Adipocyte (in vitro differentiated cells): ENCODE results near the gene TLE2.

Experiments used
- DNase-seq: peaks from one replicate; pipeline ENCODE4 v3.0.0-alpha.2; 2015; ENCODE audit warnings: low read depth
- H3K27me3 ChIP-seq: replicated peaks from 2 replicates; pipeline ENCODE4 v1.7.0; 2013; ENCODE audit warnings: mild to moderate bottlenecking, low read length, moderate library complexity; ENCODE audit not compliant: control insufficient read depth, insufficient read depth
- H3K36me3 ChIP-seq: 2 replicates; pipeline ENCODE4 v1.7.0; 2013; ENCODE audit warnings: low read length, mild to moderate bottlenecking, moderate library complexity; ENCODE audit not compliant: control insufficient read depth, insufficient read depth, severe bottlenecking
- H3K4me1 ChIP-seq: 2 replicates; pipeline ENCODE4 v1.7.0; 2013; ENCODE audit warnings: mild to moderate bottlenecking, low read length, moderate library complexity; ENCODE audit not compliant: control insufficient read depth, insufficient read depth
- H3K4me3 ChIP-seq: 2 replicates; pipeline ENCODE4 v1.7.0; 2013; ENCODE audit warnings: mild to moderate bottlenecking, low read length, moderate library complexity
- H3K9ac ChIP-seq: 2 replicates; pipeline ENCODE4 v1.7.0; 2013; ENCODE audit warnings: mild to moderate bottlenecking, low read length, moderate library complexity
- H3K9me3 ChIP-seq: 2 replicates; pipeline ENCODE4 v1.7.0; 2013; ENCODE audit warnings: mild to moderate bottlenecking, low read length, moderate library complexity; ENCODE audit not compliant: control insufficient read depth

The TLE2 gene

GRCh38 chr19:2989236-2989946 lies 39.7 kb downstream of the TLE2 start:
- H3K27me3 ChIP-seq, result peaks cover 16% of the 10 kb centered on the region
- no peak for DNase-seq

GRCh38 chr19:2988568-2988967 lies 40.5 kb downstream of the TLE2 start:
- no peak for DNase-seq
- H3K4me3 ChIP-seq, result no peak overlapping the region
- no peaks in the 10 kb centered on the region for H3K36me3 ChIP-seq
- peaks cover 16% of the 10 kb centered on the region for H3K27me3 ChIP-seq
- H3K9ac ChIP-seq, result no peak overlapping the region
- peaks cover 10% of the 10 kb centered on the region for H3K4me1 ChIP-seq
- H3K9me3 ChIP-seq, result no peaks in the 10 kb centered on the region

More at GRCh38 chr19:2989236-2989946, 39.7 kb downstream of the TLE2 start:
- no peaks in the 10 kb centered on the region for H3K9me3 ChIP-seq
- no peak overlapping the region for H3K4me3 ChIP-seq
- H3K36me3 ChIP-seq, result no peaks in the 10 kb centered on the region
- peaks cover 4% of the 10 kb centered on the region for H3K4me1 ChIP-seq
- H3K9ac ChIP-seq, result no peak overlapping the region

DNA sequence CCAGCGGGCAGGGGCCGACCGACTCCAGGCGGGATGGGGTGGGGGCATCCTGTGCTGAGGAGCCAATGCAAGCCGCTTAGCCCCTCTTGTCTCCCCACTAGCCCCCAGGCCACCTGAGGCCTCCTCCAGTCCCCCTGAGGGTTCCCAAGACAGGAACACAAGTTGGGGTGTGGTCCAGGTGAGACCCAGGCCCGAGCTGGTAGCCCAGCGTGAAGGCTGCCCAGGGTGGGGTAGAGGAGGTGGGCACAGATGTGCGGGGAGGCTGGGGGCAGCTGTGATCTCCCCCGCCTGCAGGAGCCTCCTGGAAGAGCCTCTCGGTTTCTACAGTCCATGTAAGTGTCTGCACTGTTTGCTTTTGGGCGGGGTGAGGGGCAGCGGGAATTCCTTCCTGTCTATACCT lies 41.3 kb downstream of the TLE2 start:
- Histone ChIP-seq H3K9me3 (no peaks in the 10 kb centered on the region), H3K4me3 (no peak overlapping the region), H3K9ac (no peak overlapping the region), H3K27me3 (peaks cover 11% of the 10 kb centered on the region), H3K36me3 (no peaks in the 10 kb centered on the region), H3K4me1 (peaks cover 17% of the 10 kb centered on the region)
- DNase-seq, result no peak

GRCh38 chr19:2986951-2987524 lies 42.0 kb downstream of the TLE2 start:
- Histone ChIP-seq H3K4me3 (no peak overlapping the region), H3K4me1 (peaks cover 22% of the 10 kb centered on the region), H3K27me3 (peaks cover 11% of the 10 kb centered on the region), H3K9ac (no peak overlapping the region), H3K36me3 (no peaks in the 10 kb centered on the region), H3K9me3 (no peaks in the 10 kb centered on the region)
- no peak for DNase-seq

- Histone ChIP-seq H3K36me3 (no peaks in the 10 kb centered on the region), H3K4me1 (peaks cover 22% of the 10 kb centered on the region), H3K9me3 (no peaks in the 10 kb centered on the region), H3K9ac (peak overlapping the region; percentile 70), H3K27me3 (peaks cover 11% of the 10 kb centered on the region), H3K4me3 (peak overlapping the region; percentile 58)
- DNase-seq, result no peak
Measured at GRCh38 chr19:2984215-2984528, 44.9 kb downstream of the TLE2 start.

- no peaks in the 10 kb centered on the region for H3K9me3 ChIP-seq
- H3K27me3 ChIP-seq, result peaks cover 11% of the 10 kb centered on the region
- peak; percentile 66 for DNase-seq
- peak overlapping the region; percentile 70 for H3K9ac ChIP-seq
- peak overlapping the region; percentile 58 for H3K4me3 ChIP-seq
- peaks cover 22% of the 10 kb centered on the region for H3K4me1 ChIP-seq
- no peaks in the 10 kb centered on the region for H3K36me3 ChIP-seq
Measured at GRCh38 chr19:2983351-2984214, 45.5 kb downstream of the TLE2 start.

DNA sequence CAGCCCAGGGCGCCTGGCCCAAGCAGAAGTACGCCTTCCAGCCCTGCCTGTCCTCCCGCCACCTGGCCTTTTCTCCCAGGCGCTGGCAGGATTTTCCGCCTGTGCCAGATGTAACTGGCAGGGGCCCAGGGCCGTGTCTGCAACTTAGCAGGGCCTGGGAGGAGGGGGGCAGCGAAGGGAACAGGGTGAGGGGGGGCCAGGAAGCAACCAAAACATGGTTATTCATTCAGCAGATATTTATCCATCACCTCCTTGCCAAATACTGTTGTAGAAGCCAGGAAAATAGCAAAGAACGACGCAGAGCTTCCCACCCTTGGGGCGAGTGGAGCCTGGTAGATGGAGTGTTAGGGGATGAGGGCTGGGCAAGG lies 46.1 kb downstream of the TLE2 start:
- Histone ChIP-seq H3K9ac (peak overlapping the region; percentile 70), H3K36me3 (no peaks in the 10 kb centered on the region), H3K9me3 (no peaks in the 10 kb centered on the region), H3K4me3 (no peak overlapping the region), H3K4me1 (peaks cover 22% of the 10 kb centered on the region), H3K27me3 (peaks cover 11% of the 10 kb centered on the region)
- peak; percentile 82 for DNase-seq

DNA sequence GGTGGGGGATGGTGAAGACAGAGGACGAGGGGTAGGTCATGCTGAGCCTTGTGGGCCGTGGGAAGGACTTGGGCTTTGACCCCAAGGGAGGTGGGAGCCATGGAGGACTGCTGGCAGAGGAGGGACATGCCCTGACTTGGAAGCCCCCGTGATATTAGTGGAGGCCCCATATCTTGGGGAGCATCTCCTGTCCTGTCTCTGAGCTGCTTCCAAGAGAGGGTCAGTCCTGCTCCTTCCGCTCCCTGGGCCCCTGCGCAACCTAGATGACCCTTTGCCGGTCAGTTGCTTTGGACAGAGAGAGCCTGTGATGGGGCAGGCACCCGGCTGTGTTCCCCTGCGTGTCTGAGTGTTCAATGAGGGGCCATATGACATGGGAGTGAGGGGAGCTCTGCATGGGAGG lies 46.5 kb downstream of the TLE2 start:
- Histone ChIP-seq H3K36me3 (no peaks in the 10 kb centered on the region), H3K4me3 (no peak overlapping the region), H3K9ac (peak overlapping the region; percentile 54), H3K4me1 (peaks cover 22% of the 10 kb centered on the region), H3K27me3 (peaks cover 11% of the 10 kb centered on the region), H3K9me3 (no peaks in the 10 kb centered on the region)
- DNase-seq, result no peak

DNA sequence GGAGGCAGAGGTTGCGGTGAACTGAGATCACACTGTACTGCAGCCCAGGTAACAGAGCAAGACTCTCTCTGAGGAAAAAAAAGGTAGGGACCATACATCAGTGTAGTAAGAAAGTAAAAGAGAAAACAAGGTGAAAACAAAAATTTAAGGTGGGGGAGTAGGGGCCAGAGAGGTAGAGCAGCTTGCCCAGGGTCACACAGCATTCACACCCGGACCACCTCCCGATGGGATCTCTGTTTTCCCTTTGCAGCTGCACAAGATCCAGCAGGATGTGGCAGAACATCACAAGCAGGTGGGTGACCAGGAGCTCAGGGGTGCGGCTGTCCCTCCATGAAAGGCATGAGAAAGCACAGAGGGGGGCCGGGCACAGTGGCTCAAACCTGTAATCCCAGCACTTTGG lies 47.2 kb downstream of the TLE2 start:
- no peak overlapping the region for H3K4me3 ChIP-seq
- DNase-seq, result no peak
- H3K27me3 ChIP-seq, result peaks cover 5% of the 10 kb centered on the region
- H3K4me1 ChIP-seq, result peaks cover 23% of the 10 kb centered on the region
- no peaks in the 10 kb centered on the region for H3K9me3 ChIP-seq
- no peak overlapping the region for H3K9ac ChIP-seq
- H3K36me3 ChIP-seq, result no peaks in the 10 kb centered on the region

DNA sequence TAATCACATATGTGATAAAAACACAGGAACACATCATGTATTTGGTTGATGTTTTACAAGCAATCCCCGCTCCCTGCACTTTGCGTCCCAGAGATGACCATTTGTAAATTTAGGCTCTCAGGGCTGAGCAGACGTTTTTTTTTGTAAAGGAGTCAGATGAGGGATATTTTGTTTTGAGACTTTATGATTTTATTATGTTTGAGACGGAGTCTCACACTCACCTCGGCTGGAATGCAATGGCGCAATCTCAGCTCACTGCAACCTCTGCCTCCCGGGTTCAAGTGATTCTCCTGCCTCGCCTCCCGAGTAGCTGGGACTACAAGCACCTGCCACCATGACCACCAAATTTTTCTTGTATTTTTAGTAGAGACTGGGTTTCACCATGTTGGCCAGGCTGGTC lies 50.3 kb downstream of the TLE2 start:
- H3K9ac ChIP-seq, result no peak overlapping the region
- H3K4me1 ChIP-seq, result peaks cover 39% of the 10 kb centered on the region
- H3K4me3 ChIP-seq, result no peak overlapping the region
- H3K9me3 ChIP-seq, result no peaks in the 10 kb centered on the region
- H3K36me3 ChIP-seq, result no peaks in the 10 kb centered on the region
- no peaks in the 10 kb centered on the region for H3K27me3 ChIP-seq
- DNase-seq, result no peak

GRCh38 chr19:2978166-2978767 lies 50.8 kb downstream of the TLE2 start:
- Histone ChIP-seq H3K9ac (no peak overlapping the region), H3K36me3 (no peaks in the 10 kb centered on the region), H3K27me3 (no peaks in the 10 kb centered on the region), H3K4me1 (peaks cover 38% of the 10 kb centered on the region), H3K9me3 (no peaks in the 10 kb centered on the region), H3K4me3 (no peak overlapping the region)
- no peak for DNase-seq
